H7 (cell line): ENCODE results near the gene VGLL4. TPM values are rescaled to one million over a fixed set of nuclear protein-coding genes. Genes with fewer than 3 reads are reported as not detected.

ENCODE experiments used
- DNase-seq: peaks from one replicate; pipeline ENCODE4 v3.0.0; 2012
- H3K27me3 ChIP-seq: 2 replicates; pipeline ENCODE4 v1.6.0; 2011; ENCODE audit warnings: mild to moderate bottlenecking, low read length; ENCODE audit not compliant: control insufficient read depth, insufficient read depth
- H3K36me3 ChIP-seq: replicated peaks from 2 replicates; pipeline ENCODE4 v1.5.1; 2011; ENCODE audit warnings: low read length; ENCODE audit not compliant: control insufficient read depth, insufficient read depth
- H3K4me3 ChIP-seq: 2 replicates; pipeline ENCODE4 v1.5.1; 2011; ENCODE audit warnings: low read depth, mild to moderate bottlenecking, control low read depth, low read length, moderate library complexity; ENCODE audit not compliant: insufficient read depth
- total RNA-seq: library from RNA; depleted of rRNA; stranded (reverse); fragments of >200 nt; shearing (Covaris generic); gene quantifications from 2 replicates; pipeline ENCODE4 v1.2.3, GENCODE V29; 2014

VGLL4 gene
- total RNA-seq, 1 experiment from 2014 or later = 44.2 TPM

- Histone ChIP-seq H3K4me3 (no peak overlapping the region), H3K27me3 (no peaks in the 10 kb centered on the region), H3K36me3 (peaks cover 2% of the 10 kb centered on the region)
- DNase-seq = peak; percentile 47
These were observed 75.9 kb downstream of the VGLL4 start for GRCh38 chr3:11567516-11568467.

GRCh38 chr3:11566916-11567315, 76.8 kb downstream of the VGLL4 start:
- peaks cover 2% of the 10 kb centered on the region for H3K36me3 ChIP-seq
- H3K27me3 ChIP-seq = no peaks in the 10 kb centered on the region
- peak; percentile 90 for DNase-seq
- H3K4me3 ChIP-seq = no peak overlapping the region

DNA sequence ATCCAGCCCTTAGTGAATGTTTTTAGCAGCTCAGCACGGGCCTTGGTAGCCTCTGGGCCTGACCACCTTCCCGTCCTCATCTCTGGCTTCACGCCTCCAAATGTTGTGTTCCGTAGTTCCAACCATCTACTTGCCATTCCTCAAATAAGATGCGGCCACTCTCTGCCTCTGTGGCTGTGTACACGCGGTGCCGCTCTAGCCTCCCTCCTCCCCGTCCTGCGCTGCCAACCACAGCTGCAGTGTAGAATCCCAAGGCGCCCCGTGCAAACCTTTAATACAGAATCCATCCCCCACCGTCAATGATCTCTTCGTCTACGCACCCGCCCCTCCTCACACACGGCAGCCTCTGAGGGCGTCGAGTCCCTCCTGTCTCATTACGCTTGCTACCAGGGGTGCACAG, 77.2 kb downstream of the VGLL4 start:
- Histone ChIP-seq H3K4me3 (no peak overlapping the region), H3K36me3 (peaks cover 2% of the 10 kb centered on the region), H3K27me3 (no peaks in the 10 kb centered on the region)
- DNase-seq = no peak

DNA sequence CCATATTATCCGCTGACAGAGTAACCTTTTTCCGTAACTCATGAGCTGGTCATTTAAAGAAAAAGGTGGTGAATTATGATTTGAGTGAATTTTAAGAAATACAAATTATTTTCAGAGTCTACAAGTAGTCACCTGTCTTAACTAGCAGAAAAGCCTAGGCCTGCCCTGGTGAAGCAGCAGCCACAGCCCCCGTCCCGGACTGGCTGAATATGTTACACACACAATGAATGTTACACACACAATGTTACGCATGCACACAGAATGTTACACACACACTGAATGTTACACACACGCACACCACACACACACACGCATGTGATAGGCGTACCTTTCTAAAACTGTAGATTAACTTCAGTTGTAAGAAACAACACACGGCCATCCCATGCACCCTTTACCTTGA, 77.8 kb downstream of the VGLL4 start:
- H3K36me3 ChIP-seq = peaks cover 2% of the 10 kb centered on the region
- H3K27me3 ChIP-seq = no peaks in the 10 kb centered on the region
- no peak for DNase-seq
- no peak overlapping the region for H3K4me3 ChIP-seq

GRCh38 chr3:11565492-11565891, 78.2 kb downstream of the VGLL4 start:
- Histone ChIP-seq H3K4me3 (no peak overlapping the region), H3K36me3 (peaks cover 2% of the 10 kb centered on the region), H3K27me3 (no peaks in the 10 kb centered on the region)
- peak; percentile 26 for DNase-seq

- H3K36me3 ChIP-seq = peaks cover 2% of the 10 kb centered on the region
- no peak for DNase-seq
- no peaks in the 10 kb centered on the region for H3K27me3 ChIP-seq
- H3K4me3 ChIP-seq = no peak overlapping the region
These were observed 78.6 kb downstream of the VGLL4 start for GRCh38 chr3:11565072-11565471.

DNA sequence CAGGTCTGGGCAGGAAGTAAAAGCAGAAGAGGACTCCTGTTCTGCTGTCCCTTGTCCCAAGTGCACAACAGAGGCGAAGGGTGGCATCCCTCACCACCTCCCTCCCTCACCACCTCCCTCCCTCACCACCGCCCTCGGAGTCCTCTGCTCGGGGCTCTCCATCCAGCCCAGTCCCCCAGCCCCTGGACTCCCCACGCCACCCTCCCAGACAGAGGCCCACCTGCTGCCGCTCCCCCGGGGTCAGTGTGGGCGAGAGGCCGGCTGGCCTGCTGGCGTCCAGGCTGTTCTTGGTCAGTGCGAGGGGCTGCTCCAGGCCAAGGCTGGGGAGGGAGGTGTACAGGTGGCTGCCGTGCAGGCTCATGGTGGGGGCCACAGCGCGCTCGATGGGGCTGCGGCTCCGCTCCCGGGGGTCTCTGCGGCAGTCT, 79.1 kb downstream of the VGLL4 start:
- no peak overlapping the region for H3K4me3 ChIP-seq
- DNase-seq = peak; percentile 61
- peaks cover 2% of the 10 kb centered on the region for H3K36me3 ChIP-seq
- H3K27me3 ChIP-seq = no peaks in the 10 kb centered on the region

- DNase-seq = peak; percentile 42
- H3K27me3 ChIP-seq = no peaks in the 10 kb centered on the region
- peaks cover 2% of the 10 kb centered on the region for H3K36me3 ChIP-seq
- H3K4me3 ChIP-seq = no peak overlapping the region
These were observed 79.9 kb downstream of the VGLL4 start for GRCh38 chr3:11563865-11564185.

DNA sequence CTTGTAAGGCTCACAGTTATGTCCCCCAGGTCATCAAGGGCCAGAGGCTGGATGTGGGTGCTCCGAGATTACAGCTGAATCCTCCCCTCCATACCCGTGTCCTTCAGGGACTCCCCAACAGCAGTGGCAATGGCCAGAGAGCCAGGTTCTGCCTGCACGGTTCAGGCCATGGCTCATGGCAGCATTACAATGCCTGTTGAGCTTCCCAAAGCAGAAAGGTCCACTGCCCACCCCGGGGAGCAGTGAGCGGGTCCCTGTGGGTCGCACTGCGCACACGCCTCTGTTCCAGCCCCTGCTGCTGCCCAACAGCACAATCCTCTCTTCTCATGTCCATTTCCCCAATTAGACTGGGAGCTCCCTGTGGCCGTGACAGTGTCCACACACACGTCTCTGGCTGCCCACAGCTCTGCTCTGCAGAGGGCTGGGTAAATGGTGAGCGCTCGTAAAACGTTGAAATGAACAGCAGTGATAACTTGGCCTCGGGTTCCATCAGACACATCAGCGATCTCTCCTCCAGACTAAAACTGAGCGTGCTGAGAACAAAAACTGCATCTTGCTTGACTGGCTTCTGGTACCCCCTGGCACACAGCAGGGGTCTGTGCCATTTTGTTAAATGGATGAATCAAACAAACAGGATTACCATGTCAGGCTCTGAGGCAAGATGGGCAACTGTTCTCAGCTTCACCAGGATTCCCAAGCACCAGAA, 80.4 kb downstream of the VGLL4 start:
- Histone ChIP-seq H3K27me3 (no peaks in the 10 kb centered on the region), H3K4me3 (no peak overlapping the region), H3K36me3 (peaks cover 2% of the 10 kb centered on the region)
- peak; percentile 43 for DNase-seq

- no peaks in the 10 kb centered on the region for H3K27me3 ChIP-seq
- no peak overlapping the region for H3K4me3 ChIP-seq
- peaks cover 3% of the 10 kb centered on the region for H3K36me3 ChIP-seq
- peak; percentile 49 for DNase-seq
These were observed 81.3 kb downstream of the VGLL4 start for GRCh38 chr3:11562277-11562881.

GRCh38 chr3:11560746-11561145, 83.0 kb downstream of the VGLL4 start:
- Histone ChIP-seq H3K27me3 (no peaks in the 10 kb centered on the region), H3K4me3 (no peak overlapping the region), H3K36me3 (peaks cover 3% of the 10 kb centered on the region)
- DNase-seq = peak; percentile 52

GRCh38 chr3:11559816-11560633, 83.7 kb downstream of the VGLL4 start:
- H3K4me3 ChIP-seq = no peak overlapping the region
- peaks cover 3% of the 10 kb centered on the region for H3K36me3 ChIP-seq
- peak; percentile 32 for DNase-seq
- H3K27me3 ChIP-seq = no peaks in the 10 kb centered on the region

DNA sequence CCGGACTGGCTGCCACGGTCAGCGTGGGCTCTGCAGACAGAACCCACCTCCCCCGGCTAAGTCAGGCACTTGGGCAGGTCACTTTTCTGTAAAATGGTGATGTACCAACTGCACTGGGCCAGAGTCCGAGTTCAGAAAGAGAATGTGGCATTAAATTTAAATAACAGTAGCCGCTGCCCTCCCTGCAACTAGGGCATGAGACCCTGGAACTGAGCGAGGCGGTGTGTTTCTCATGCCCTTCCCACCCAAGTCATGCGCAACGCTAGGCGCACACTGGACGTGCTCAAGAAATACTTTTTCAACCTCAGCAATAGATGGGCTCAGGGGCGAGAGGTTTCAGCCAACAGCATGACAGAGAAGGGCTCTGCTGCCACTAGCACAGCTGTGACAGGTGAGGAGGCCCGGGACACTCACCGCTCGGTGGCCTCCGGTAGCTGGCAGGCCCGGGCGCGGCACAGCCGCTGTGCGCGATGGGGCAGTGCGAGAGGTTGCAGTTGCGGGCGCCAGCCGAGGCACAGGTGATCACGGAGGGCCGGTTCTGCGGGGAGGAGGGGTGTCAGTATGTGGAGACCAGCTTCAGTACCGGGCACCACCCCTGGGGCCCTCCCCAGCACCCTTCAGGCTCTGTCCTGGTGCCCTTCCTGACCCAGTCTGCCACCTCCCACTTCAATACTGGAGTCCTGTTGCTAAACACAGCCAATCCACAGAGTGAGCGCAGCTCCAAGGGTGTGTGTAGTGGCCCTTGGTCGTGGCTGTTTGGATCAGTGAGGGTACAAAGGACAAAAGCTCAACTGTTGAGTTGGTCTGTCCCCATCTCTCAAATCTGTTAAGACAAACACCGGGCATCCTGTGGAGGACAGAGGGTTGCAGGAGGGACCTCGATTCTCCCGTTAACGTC, 84.5 kb downstream of the VGLL4 start:
- no peaks in the 10 kb centered on the region for H3K27me3 ChIP-seq
- peak; percentile 65 for DNase-seq
- peaks cover 3% of the 10 kb centered on the region for H3K36me3 ChIP-seq
- no peak overlapping the region for H3K4me3 ChIP-seq
